GM18526 (cell line): ENCODE measurements around the gene YKT6.

Experiments
- POLR2A ChIP-seq: IDR thresholded peaks from 3 replicates; pipeline ENCODE4 v1.6.1; 2011; ENCODE audit not compliant: insufficient read length; ENCODE audit errors: extremely low read depth

Gene YKT6

GRCh38 chr7:44184873-44185446 is 15.8 kb upstream of the YKT6 start:
- no peak for TF ChIP-seq POLR2A

GRCh38 chr7:44185729-44186128 is 15.0 kb upstream of the YKT6 start:
- no peak for TF ChIP-seq POLR2A

GRCh38 chr7:44186736-44187135 is 14.0 kb upstream of the YKT6 start:
- TF ChIP-seq POLR2A = no peak

GRCh38 chr7:44187636-44188416 is 13.0 kb upstream of the YKT6 start:
- TF ChIP-seq POLR2A = no peak

GRCh38 chr7:44188480-44189225 is 12.1 kb upstream of the YKT6 start:
- no peak for TF ChIP-seq POLR2A

GRCh38 chr7:44189286-44189992 is 11.3 kb upstream of the YKT6 start, which contains the start of gene GCK:
TSS of gene GCK (minus strand) at chr7:44189439. CDS start at chr7:44188953, 486 bp downstream.
- no peak for TF ChIP-seq POLR2A

- no peak for TF ChIP-seq POLR2A
These were observed 10.5 kb upstream of the YKT6 start for GRCh38 chr7:44189993-44190872.

- no peak for TF ChIP-seq POLR2A
These were observed 9.6 kb upstream of the YKT6 start for GRCh38 chr7:44191171-44191570.

GRCh38 chr7:44193011-44193802 is 7.6 kb upstream of the YKT6 start:
- TF ChIP-seq POLR2A = no peak

GRCh38 chr7:44194069-44194468 is 6.7 kb upstream of the YKT6 start:
- TF ChIP-seq POLR2A = no peak

GRCh38 chr7:44194562-44195145 is 6.1 kb upstream of the YKT6 start:
- no peak for TF ChIP-seq POLR2A

- no peak for TF ChIP-seq POLR2A
These were observed 4.9 kb upstream of the YKT6 start for GRCh38 chr7:44195889-44196288.

- no peak for TF ChIP-seq POLR2A
These were observed 4.3 kb upstream of the YKT6 start for GRCh38 chr7:44196450-44196872.

GRCh38 chr7:44197474-44197873 is 3.3 kb upstream of the YKT6 start:
- no peak for TF ChIP-seq POLR2A

- TF ChIP-seq POLR2A = no peak
These were observed 1.0 kb downstream of the YKT6 start for GRCh38 chr7:44201813-44202212.
